OCI-LY7 (cell line): ENCODE data around the gene CDC42BPB.

Experiments used
- CTCF ChIP-seq: fragments of 200-600 bp; sonication (generic); conservative IDR thresholded peaks from 2 replicates; pipeline ENCODE4 v1.5.1; 2014; ENCODE audit warnings: mild to moderate bottlenecking, antibody characterized with exemption, low read length, moderate library complexity, mixed read lengths
- EZH2phosphoT487 ChIP-seq: fragments of 200-600 bp; sonication (generic); IDR thresholded peaks from 2 replicates; pipeline ENCODE4 v1.6.1; 2018; ENCODE audit warnings: low read depth, borderline replicate concordance, mild to moderate bottlenecking, mixed run types, antibody characterized with exemption, low read length, moderate library complexity, mixed read lengths

GRCh38 chr14:103096387-103096786, 39.0 kb upstream of the CDC42BPB start:
- no peak for TF ChIP-seq CTCF
- TF ChIP-seq EZH2phosphoT487: no peak
